ENCODE measurements around the gene KRT32. TPM values are rescaled to one million over a fixed set of nuclear protein-coding genes. Genes with fewer than 3 reads are reported as not detected.

Gene KRT32
- total RNA-seq (not detected), polyA plus RNA-seq (not detected)

DNA sequence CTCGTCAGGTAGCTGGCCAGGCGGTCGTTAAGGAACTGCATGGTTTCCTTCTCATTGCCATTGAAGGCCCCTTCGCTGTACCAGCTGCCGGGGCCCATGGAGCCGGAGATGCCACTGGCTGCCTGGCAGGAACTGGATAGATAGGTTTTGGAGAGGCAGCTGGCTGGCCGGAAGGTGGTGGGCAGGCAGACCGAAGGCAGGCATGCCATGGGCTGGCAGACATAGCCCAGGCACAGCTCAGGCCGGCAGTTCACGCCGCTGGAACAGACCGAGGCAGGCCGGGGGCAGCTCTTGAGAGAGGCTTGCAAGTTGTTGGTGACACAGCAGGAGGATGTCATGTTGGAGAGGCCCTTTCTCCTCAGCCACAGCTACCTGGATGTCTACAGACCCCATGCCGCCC, at the start of gene KRT32:
Gene KRT32 (minus strand): TSS at position 399 of the 400 bp plus-strand sequence. CDS start 61 bp downstream, at position 338.
- WGBS, 2 donors: 91% methylated on average over 14 of the region's 14 CpGs
- DNase-seq: no peak

DNA sequence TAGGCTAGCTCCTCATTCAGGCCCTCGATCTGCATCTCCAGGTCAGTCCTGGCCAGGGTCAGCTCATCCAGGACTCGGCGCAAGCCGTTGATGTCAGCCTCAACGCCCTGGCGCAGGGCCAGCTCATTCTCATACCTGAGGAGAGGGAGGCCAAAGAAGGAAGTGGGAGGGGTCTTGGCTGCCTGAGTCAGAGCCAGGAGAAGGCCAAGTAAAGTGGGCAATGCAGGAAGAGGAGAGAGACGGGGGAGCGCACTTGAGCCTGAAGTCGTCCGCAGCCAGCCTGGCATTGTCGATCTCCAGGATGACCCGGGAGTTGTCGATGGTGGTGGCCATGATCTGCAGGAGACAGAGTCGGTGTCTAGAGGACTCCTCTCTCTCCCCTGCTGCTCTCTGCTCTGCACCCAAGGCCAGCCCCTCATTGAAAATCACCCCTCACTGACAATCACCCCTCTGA, 49.7 kb upstream of the KRT32 start:
- TF ChIP-seq EP300 (IDR thresholded peaks at IDR 0.05) (no peak), POLR2A (IDR thresholded peaks at IDR 0.05) (no peak), POLR2AphosphoS5 (IDR thresholded peaks at IDR 0.05) (no peak)
- TF ChIP-seq, protein P1, sequence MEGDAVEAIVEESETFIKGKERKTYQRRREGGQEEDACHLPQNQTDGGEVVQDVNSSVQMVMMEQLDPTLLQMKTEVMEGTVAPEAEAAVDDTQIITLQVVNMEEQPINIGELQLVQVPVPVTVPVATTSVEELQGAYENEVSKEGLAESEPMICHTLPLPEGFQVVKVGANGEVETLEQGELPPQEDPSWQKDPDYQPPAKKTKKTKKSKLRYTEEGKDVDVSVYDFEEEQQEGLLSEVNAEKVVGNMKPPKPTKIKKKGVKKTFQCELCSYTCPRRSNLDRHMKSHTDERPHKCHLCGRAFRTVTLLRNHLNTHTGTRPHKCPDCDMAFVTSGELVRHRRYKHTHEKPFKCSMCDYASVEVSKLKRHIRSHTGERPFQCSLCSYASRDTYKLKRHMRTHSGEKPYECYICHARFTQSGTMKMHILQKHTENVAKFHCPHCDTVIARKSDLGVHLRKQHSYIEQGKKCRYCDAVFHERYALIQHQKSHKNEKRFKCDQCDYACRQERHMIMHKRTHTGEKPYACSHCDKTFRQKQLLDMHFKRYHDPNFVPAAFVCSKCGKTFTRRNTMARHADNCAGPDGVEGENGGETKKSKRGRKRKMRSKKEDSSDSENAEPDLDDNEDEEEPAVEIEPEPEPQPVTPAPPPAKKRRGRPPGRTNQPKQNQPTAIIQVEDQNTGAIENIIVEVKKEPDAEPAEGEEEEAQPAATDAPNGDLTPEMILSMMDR (IDR thresholded peaks at IDR 0.05): no peak
- no peak overlapping the region for H3K4me3 ChIP-seq
- H3K27me3 ChIP-seq: peaks cover 0 to 4% (median 3%) of the 10 kb centered on the region in 3 donors
- H3K4me1 ChIP-seq: no peaks in the 10 kb centered on the region
- no peaks in the 10 kb centered on the region for H3K36me3 ChIP-seq
- H3K9me3 ChIP-seq: no peaks in the 10 kb centered on the region
- H3K27ac ChIP-seq: no peak overlapping the region
- intact Hi-C loops (cut with DNase I): no loop called here
- WGBS, 2 donors: 92 to 95% methylated on average over 14 of the region's 14 CpGs
- no peak for DNase-seq

More for the DNA sequence above, at the start of gene KRT32:
- H3K9me3 ChIP-seq: peaks cover 0 to 6% (median 1%) of the 10 kb centered on the region in 4 donors
- TF ChIP-seq, protein P1 (IDR thresholded peaks at IDR 0.05): no peak
- TF ChIP-seq POLR2AphosphoS5 (IDR thresholded peaks at IDR 0.05) (no peak), EP300 (IDR thresholded peaks at IDR 0.05) (no peak), POLR2A (IDR thresholded peaks at IDR 0.05) (no peak)
- peaks cover 0 to 7% (median 3%) of the 10 kb centered on the region in 4 donors for H3K4me1 ChIP-seq
- no peak within 1 kb of the TSS for H3K4me3 ChIP-seq
- no peaks in the 10 kb centered on the region for H3K36me3 ChIP-seq
- intact Hi-C loops (cut with DNase I): no loop called here
- H3K27me3 ChIP-seq: no peaks in the 10 kb centered on the region
- no peak within 1 kb of the TSS for H3K27ac ChIP-seq

DNA sequence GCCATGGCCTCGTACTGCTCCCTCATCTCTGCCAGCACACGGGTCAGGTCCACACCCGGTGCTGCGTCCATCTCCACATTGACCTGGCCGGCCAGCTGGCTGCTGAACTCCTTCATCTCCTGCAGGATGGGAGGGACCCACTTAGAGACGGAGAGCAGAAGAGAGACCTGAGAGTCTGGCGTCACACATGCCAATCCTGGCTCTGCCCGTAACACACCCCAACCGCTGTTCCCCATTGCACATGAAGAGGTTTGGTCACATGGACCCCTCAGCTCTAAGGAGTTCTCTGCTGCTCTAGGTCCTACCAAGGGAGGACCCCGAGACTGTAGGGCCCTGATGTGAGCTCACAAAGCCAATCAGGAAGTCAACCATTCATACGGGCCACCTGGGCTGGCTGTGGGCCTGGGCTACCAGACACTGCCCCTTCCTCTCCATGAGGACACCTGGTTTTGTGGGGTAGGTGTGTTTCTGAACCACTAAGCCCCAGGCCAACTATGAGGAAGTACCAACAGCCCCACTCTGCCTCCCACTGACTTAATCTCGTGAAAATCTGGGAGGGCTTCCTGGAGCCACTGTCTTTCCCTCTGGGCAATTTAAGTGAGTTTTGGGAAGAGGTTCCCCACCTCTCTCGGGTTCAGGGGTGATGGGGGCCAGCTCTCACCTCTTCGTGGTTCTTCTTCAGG, 49.1 kb upstream of the KRT32 start:
- peaks cover 0 to 4% (median 0%) of the 10 kb centered on the region in 3 donors for H3K27me3 ChIP-seq
- no peak overlapping the region for H3K27ac ChIP-seq
- intact Hi-C loops (cut with DNase I): no loop called here
- H3K4me3 ChIP-seq: no peak overlapping the region
- no peaks in the 10 kb centered on the region for H3K4me1 ChIP-seq
- 88 to 93% methylated on average over 14 of the region's 14 CpGs for WGBS, 2 donors
- H3K9me3 ChIP-seq: no peaks in the 10 kb centered on the region
- no peaks in the 10 kb centered on the region for H3K36me3 ChIP-seq
- DNase-seq: no peak
- TF ChIP-seq POLR2AphosphoS5 (IDR thresholded peaks at IDR 0.05) (no peak), EP300 (IDR thresholded peaks at IDR 0.05) (no peak), POLR2A (IDR thresholded peaks at IDR 0.05) (no peak)
- TF ChIP-seq, protein P1 (IDR thresholded peaks at IDR 0.05): no peak

DNA sequence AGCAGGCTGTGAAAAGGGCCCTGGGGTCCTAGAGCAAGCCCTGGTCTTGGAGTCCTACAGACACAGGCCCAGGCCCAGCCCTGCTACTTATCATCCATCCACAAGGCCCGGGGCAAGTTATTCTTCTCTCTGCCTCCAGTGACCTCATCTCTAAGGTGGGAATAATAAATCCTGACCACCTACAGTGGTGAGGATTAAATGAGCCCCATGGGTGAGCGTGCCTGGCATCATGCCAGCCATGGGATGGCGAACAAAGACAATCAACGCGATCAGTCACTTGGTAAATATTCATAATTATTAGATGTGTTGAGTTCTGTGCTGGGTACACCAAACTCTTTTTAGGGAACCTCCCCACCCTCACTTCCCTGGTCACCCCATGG, 46.0 kb upstream of the KRT32 start:
- intact Hi-C loops (cut with DNase I): no loop called here
- WGBS, 2 donors: 84 to 88% methylated on average over 5 of the region's 5 CpGs

More for the DNA sequence above, 46.0 kb upstream of the KRT32 start:
- Histone ChIP-seq H3K9me3 (no peaks in the 10 kb centered on the region), H3K4me1 (no peaks in the 10 kb centered on the region), H3K27ac (no peak overlapping the region), H3K4me3 (no peak overlapping the region), H3K36me3 (no peaks in the 10 kb centered on the region), H3K27me3 (no peaks in the 10 kb centered on the region)
- DNase-seq: no peak
- TF ChIP-seq, protein P1 (IDR thresholded peaks at IDR 0.05): no peak
- no peak for TF ChIP-seq POLR2A (IDR thresholded peaks at IDR 0.05)
- no peak for TF ChIP-seq EP300 (IDR thresholded peaks at IDR 0.05)
- no peak for TF ChIP-seq POLR2AphosphoS5 (IDR thresholded peaks at IDR 0.05)

Data from sigmoid colon (tissue), 7 donors.